Measurements from ENCODE around the gene MCTP1. TPM values are rescaled to one million over a fixed set of nuclear protein-coding genes. Genes with fewer than 3 reads are reported as not detected.

Gene MCTP1
- total and polyA plus RNA-seq, 2 of the 8 experiments (the other 6 are each of a cell fraction or from before 2014, with no cell fraction given) = 0.56 to 3.4 TPM

DNA sequence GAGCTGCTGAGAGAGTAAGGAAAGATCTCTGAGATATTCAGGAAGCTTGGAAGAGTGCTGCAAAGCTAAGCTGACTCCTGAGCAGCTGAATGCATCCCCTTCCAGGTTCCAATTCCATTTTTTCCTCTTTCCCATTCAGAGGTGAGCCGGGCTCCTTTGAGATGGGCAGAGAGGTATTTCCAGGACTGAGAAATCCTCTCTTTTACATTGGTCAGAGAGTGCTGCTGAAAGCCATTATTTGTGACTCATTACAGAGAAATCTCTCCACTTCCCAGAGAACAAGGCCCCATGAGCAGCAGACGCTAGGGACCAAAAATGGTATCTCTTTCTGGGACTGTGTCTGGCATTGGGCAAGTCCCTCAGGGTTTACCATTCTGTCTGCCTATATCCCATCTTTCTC, 3.7 kb downstream of the MCTP1 start (continued):
- TF ChIP-seq, protein P1, sequence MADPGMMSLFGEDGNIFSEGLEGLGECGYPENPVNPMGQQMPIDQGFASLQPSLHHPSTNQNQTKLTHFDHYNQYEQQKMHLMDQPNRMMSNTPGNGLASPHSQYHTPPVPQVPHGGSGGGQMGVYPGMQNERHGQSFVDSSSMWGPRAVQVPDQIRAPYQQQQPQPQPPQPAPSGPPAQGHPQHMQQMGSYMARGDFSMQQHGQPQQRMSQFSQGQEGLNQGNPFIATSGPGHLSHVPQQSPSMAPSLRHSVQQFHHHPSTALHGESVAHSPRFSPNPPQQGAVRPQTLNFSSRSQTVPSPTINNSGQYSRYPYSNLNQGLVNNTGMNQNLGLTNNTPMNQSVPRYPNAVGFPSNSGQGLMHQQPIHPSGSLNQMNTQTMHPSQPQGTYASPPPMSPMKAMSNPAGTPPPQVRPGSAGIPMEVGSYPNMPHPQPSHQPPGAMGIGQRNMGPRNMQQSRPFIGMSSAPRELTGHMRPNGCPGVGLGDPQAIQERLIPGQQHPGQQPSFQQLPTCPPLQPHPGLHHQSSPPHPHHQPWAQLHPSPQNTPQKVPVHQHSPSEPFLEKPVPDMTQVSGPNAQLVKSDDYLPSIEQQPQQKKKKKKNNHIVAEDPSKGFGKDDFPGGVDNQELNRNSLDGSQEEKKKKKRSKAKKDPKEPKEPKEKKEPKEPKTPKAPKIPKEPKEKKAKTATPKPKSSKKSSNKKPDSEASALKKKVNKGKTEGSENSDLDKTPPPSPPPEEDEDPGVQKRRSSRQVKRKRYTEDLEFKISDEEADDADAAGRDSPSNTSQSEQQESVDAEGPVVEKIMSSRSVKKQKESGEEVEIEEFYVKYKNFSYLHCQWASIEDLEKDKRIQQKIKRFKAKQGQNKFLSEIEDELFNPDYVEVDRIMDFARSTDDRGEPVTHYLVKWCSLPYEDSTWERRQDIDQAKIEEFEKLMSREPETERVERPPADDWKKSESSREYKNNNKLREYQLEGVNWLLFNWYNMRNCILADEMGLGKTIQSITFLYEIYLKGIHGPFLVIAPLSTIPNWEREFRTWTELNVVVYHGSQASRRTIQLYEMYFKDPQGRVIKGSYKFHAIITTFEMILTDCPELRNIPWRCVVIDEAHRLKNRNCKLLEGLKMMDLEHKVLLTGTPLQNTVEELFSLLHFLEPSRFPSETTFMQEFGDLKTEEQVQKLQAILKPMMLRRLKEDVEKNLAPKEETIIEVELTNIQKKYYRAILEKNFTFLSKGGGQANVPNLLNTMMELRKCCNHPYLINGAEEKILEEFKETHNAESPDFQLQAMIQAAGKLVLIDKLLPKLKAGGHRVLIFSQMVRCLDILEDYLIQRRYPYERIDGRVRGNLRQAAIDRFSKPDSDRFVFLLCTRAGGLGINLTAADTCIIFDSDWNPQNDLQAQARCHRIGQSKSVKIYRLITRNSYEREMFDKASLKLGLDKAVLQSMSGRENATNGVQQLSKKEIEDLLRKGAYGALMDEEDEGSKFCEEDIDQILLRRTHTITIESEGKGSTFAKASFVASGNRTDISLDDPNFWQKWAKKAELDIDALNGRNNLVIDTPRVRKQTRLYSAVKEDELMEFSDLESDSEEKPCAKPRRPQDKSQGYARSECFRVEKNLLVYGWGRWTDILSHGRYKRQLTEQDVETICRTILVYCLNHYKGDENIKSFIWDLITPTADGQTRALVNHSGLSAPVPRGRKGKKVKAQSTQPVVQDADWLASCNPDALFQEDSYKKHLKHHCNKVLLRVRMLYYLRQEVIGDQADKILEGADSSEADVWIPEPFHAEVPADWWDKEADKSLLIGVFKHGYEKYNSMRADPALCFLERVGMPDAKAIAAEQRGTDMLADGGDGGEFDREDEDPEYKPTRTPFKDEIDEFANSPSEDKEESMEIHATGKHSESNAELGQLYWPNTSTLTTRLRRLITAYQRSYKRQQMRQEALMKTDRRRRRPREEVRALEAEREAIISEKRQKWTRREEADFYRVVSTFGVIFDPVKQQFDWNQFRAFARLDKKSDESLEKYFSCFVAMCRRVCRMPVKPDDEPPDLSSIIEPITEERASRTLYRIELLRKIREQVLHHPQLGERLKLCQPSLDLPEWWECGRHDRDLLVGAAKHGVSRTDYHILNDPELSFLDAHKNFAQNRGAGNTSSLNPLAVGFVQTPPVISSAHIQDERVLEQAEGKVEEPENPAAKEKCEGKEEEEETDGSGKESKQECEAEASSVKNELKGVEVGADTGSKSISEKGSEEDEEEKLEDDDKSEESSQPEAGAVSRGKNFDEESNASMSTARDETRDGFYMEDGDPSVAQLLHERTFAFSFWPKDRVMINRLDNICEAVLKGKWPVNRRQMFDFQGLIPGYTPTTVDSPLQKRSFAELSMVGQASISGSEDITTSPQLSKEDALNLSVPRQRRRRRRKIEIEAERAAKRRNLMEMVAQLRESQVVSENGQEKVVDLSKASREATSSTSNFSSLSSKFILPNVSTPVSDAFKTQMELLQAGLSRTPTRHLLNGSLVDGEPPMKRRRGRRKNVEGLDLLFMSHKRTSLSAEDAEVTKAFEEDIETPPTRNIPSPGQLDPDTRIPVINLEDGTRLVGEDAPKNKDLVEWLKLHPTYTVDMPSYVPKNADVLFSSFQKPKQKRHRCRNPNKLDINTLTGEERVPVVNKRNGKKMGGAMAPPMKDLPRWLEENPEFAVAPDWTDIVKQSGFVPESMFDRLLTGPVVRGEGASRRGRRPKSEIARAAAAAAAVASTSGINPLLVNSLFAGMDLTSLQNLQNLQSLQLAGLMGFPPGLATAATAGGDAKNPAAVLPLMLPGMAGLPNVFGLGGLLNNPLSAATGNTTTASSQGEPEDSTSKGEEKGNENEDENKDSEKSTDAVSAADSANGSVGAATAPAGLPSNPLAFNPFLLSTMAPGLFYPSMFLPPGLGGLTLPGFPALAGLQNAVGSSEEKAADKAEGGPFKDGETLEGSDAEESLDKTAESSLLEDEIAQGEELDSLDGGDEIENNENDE (IDR thresholded peaks at IDR 0.05; ENCODE audit: insufficient replicate concordance, low read length) = no peak
- no peak for TF ChIP-seq TCF12 (IDR thresholded peaks at IDR 0.05; ENCODE audit: low read depth, low read length)
- TF ChIP-seq POLR2AphosphoS5 (IDR thresholded peaks at IDR 0.05; ENCODE audit: low read depth, low read length) = no peak
- TF ChIP-seq KDM4A (IDR thresholded peaks at IDR 0.05; ENCODE audit: low read depth, low read length, severe bottlenecking) = no peak
- TF ChIP-seq TAF1 (IDR thresholded peaks at IDR 0.05; ENCODE audit: low read depth, low read length) = no peak
- TF ChIP-seq NANOG (IDR thresholded peaks at IDR 0.05; ENCODE audit: insufficient read depth, low read depth, low read length, poor library complexity, severe bottlenecking) = no peak
- no peak for TF ChIP-seq ZNF274 (IDR thresholded peaks at IDR 0.05; ENCODE audit: borderline replicate concordance, extremely low read depth, low read length)
- TF ChIP-seq, protein P2, sequence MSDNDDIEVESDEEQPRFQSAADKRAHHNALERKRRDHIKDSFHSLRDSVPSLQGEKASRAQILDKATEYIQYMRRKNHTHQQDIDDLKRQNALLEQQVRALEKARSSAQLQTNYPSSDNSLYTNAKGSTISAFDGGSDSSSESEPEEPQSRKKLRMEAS (IDR thresholded peaks at IDR 0.05) = no peak
- no peak for TF ChIP-seq RFX5 (IDR thresholded peaks at IDR 0.05; ENCODE audit: borderline replicate concordance, low read depth, low read length)

All from H1 (cell line).